ENCODE data around the gene NNT.

DNA sequence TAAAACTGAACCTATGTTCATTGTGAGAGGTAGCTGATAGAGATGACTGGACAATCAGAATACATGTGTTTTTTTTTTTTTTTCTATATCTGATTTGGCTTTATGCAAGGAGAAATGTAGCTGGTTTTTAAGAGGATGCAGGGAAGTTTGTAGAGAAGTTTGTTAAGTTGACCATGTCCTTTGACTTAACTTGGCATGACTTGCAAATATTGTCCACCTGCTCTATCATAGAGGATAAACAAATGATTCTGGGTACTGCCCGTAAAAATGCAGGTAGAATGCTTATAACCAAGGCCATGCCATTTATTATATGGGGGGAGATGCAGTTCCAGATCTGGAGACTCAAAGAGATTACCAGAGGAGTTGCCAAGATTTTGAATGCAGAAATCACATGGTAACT, 13.7 kb upstream of the NNT start:
- no peak for TF ChIP-seq CTCF (IDR thresholded peaks at IDR 0.05; ENCODE audit: low read depth, low read length)
- no peak for TF ChIP-seq POLR2A (IDR thresholded peaks at IDR 0.05; ENCODE audit: extremely low read depth, insufficient read length)

Measured in NB4 (cell line).